SJCRH30 (cell line): ENCODE results near the gene KHDRBS2. TPM values are rescaled to one million over a fixed set of nuclear protein-coding genes. Genes with fewer than 3 reads are reported as not detected.
A peak's percentile ranks its signal among the peaks of the same experiment; 100 is the strongest.
"Not testable (repeated sequence)": the region's sequence is repeated elsewhere in the genome, so short reads cannot be mapped to it uniquely, and the experiment has no call there.

Experiments
- DNase-seq, 2 experiments: peaks; one replicate each; pipeline ENCODE4 v3.0.0-alpha.2; 2015 to 2020
- H3K27ac ChIP-seq: fragments of 250-450 bp; sonication (Bioruptor Pico); 2 replicates; pipeline ENCODE4 v1.5.1; 2020; ENCODE audit warnings: mild to moderate bottlenecking, moderate library complexity
- H3K27me3 ChIP-seq: fragments of 250-450 bp; sonication (Bioruptor Pico); 2 replicates; pipeline ENCODE4 v1.5.1; 2020; ENCODE audit warnings: mild to moderate bottlenecking, moderate library complexity
- H3K36me3 ChIP-seq: fragments of 250-450 bp; sonication (Bioruptor Pico); 2 replicates; pipeline ENCODE4 v1.5.1; 2020; ENCODE audit warnings: mild to moderate bottlenecking, moderate library complexity
- H3K4me1 ChIP-seq: fragments of 250-450 bp; sonication (Bioruptor Pico); 2 replicates; pipeline ENCODE4 v1.5.1; 2020; ENCODE audit warnings: mild to moderate bottlenecking, moderate library complexity
- H3K4me3 ChIP-seq: fragments of 250-450 bp; sonication (Bioruptor Pico); 2 replicates; pipeline ENCODE4 v1.5.1; 2020; ENCODE audit warnings: mild to moderate bottlenecking, moderate library complexity
- H3K9me3 ChIP-seq: fragments of 250-450 bp; sonication (Bioruptor Pico); replicated peaks from 2 replicates; pipeline ENCODE4 v1.5.1; 2020; ENCODE audit warnings: mild to moderate bottlenecking, moderate library complexity
- total RNA-seq: library from RNA; depleted of rRNA; stranded (reverse); fragments of >200 nt; shearing (Covaris generic); gene quantifications from 2 replicates; pipeline ENCODE4 v1.2.3, GENCODE V29; 2014

KHDRBS2 gene
- total RNA-seq, 1 experiment from 2014 or later: not detected

DNA sequence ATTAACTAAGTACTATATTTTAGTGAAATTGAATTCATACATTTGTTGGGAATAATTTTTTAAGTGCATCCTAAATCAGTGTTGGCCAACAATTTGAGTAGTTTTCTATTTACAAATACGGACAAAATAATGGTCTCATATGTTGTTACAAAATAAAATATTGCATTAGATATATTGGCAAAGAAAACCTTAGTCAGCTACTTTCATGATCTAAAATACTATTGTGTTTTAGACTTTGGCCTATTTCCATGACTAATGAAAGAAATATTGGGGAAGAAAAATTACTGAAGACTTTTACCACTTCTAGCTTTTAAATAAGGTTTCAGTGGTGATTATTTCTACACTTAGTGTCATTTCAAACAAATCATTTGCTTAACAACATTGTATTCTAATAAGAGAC, 498.0 kb downstream of the KHDRBS2 start:
- no peak overlapping the region for H3K27ac ChIP-seq
- no peaks in the 10 kb centered on the region for H3K9me3 ChIP-seq
- no peak for DNase-seq
- H3K27me3 ChIP-seq: no peaks in the 10 kb centered on the region
- no peaks in the 10 kb centered on the region for H3K4me1 ChIP-seq
- no peak overlapping the region for H3K4me3 ChIP-seq
- no peaks in the 10 kb centered on the region for H3K36me3 ChIP-seq

DNA sequence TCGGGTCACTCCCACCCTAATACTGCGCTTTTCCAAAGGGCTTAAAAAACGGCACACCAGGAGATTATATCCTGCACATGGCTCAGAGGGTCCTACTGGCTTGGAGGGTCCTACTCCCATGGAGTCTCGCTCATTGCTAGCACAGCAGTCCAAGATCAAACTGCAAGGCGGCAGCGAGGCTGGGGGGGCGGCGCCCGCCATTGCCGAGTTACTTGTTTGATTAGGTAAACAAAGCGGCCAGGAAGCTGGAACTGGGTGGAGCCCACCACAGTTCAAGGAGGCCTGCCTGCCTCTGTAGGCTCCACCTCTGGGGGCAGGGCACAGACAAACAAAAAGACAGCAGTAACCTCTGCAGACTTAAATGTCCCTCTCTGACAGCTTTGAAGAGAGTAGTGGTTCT, 516.6 kb downstream of the KHDRBS2 start:
- H3K9me3 ChIP-seq, H3K27ac ChIP-seq, H3K27me3 ChIP-seq, H3K4me1 ChIP-seq, H3K4me3 ChIP-seq, DNase-seq, H3K36me3 ChIP-seq: not testable (repeated sequence)

DNA sequence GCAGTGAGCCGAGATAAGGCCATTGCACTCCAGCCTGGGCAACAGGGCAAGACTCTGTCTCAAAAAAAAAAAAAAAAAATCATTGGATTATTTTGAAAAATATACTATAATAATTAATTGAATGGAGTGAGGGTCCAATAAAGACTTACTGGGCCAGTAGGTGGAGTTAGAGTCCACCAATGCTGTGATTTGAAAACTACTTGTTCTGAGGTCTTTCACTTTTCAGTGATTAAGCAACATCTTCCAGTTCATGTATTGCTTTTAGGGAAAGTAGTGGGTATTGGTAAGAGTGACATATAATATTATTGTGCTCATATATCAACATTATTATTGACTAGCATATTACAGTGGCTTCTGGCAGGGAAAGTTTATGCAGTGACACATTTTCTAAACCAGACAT, 530.3 kb downstream of the KHDRBS2 start:
- H3K4me3 ChIP-seq: no peak overlapping the region

DNA sequence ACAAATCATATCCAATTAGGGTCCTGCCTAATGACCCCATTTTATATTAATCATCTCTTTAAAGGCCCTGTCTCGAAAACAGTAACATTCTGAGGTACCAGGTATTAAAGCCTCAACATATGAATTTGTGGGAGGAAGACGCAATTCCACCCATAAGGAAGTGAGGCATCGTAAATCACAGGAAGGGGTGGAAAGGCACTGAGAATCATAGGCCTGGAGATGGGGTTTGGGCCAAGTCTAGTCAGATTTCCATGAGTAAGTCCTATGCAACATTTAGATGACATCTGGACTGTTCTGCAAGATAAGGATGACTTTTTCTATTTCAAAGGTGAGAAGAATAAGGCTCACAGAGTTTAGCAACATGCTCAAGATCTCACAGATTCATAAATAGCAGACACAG, 534.0 kb downstream of the KHDRBS2 start:
- DNase-seq: no peak
- no peaks in the 10 kb centered on the region for H3K9me3 ChIP-seq
- H3K27ac ChIP-seq: no peak overlapping the region
- H3K4me1 ChIP-seq: no peaks in the 10 kb centered on the region
- H3K27me3 ChIP-seq: no peaks in the 10 kb centered on the region
- H3K36me3 ChIP-seq: no peaks in the 10 kb centered on the region
- no peak overlapping the region for H3K4me3 ChIP-seq

More for the DNA sequence above, 530.3 kb downstream of the KHDRBS2 start:
- no peaks in the 10 kb centered on the region for H3K9me3 ChIP-seq
- no peak for DNase-seq
- H3K4me1 ChIP-seq: no peaks in the 10 kb centered on the region
- no peaks in the 10 kb centered on the region for H3K36me3 ChIP-seq
- no peaks in the 10 kb centered on the region for H3K27me3 ChIP-seq
- H3K27ac ChIP-seq: no peak overlapping the region

DNA sequence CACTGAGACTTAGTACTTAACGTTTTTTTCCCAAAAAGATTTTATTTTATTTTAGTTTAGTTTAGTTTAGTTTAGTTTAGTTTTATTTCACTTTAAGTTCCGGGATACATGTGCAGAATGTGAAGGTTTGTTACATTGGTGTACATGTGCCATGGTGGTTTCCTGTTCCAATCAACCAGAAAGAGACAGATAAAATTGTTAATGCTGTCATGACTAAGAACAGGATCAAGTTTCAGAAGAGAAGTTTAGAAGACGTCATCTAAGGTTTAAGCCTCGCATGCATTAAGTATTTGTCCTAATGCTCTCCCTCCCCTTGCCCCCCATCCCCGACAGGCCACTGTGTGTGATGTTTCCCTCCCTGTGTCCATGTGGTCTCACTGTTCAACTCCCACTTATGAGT, 540.0 kb downstream of the KHDRBS2 start:
- Histone ChIP-seq H3K4me3 (no peak overlapping the region), H3K27ac (no peak overlapping the region), H3K4me1 (no peaks in the 10 kb centered on the region), H3K27me3 (no peaks in the 10 kb centered on the region), H3K36me3 (no peaks in the 10 kb centered on the region), H3K9me3 (no peaks in the 10 kb centered on the region)
- DNase-seq: no peak

DNA sequence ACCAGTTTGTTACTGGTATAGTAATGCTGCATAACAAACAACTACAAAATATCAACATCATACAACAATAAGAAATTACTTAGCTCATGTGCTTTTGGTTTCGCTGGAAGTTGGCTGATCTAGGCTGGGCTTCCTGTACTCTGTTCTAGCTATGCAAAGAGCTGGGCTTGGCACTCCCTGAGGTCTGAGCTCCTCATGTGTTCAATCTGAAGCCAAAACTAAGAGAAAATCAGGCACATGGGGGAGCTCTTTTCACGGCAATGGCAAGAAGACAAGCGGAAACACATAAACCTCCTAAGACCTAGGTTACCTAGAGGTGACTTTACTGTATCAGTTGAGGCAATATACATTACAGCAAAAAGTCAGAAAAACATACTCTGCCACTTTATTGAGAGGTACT, 574.2 kb downstream of the KHDRBS2 start:
- no peaks in the 10 kb centered on the region for H3K27me3 ChIP-seq
- H3K27ac ChIP-seq: no peak overlapping the region
- no peak overlapping the region for H3K4me3 ChIP-seq
- peak; percentile 1 to 4 for DNase-seq
- H3K36me3 ChIP-seq: no peaks in the 10 kb centered on the region; the same call in 1 of the 2 replicates
- H3K4me1 ChIP-seq: no peaks in the 10 kb centered on the region
- no peaks in the 10 kb centered on the region for H3K9me3 ChIP-seq

DNA sequence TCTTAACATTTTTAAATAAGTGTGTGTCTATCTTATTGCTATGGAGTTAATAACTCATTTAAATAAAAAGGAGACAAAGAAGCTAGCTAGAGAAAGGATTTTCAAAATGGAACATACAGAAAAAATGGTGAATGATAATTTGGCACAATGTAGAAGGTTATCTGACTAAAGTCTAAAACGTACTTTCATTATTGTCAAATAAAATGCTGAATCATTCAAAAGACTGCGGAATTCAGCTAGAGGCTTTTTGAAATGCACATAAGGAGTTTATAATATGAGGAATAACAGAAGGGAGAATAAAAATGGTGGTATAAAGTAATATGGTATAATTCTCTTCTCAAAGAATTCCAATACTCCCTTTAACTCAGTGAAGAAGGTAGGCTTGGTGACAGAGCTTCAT, 597.9 kb downstream of the KHDRBS2 start:
- no peaks in the 10 kb centered on the region for H3K27me3 ChIP-seq
- no peak overlapping the region for H3K4me3 ChIP-seq
- DNase-seq: no peak
- H3K27ac ChIP-seq: no peak overlapping the region
- H3K9me3 ChIP-seq: no peaks in the 10 kb centered on the region
- no peaks in the 10 kb centered on the region for H3K36me3 ChIP-seq
- no peaks in the 10 kb centered on the region for H3K4me1 ChIP-seq

DNA sequence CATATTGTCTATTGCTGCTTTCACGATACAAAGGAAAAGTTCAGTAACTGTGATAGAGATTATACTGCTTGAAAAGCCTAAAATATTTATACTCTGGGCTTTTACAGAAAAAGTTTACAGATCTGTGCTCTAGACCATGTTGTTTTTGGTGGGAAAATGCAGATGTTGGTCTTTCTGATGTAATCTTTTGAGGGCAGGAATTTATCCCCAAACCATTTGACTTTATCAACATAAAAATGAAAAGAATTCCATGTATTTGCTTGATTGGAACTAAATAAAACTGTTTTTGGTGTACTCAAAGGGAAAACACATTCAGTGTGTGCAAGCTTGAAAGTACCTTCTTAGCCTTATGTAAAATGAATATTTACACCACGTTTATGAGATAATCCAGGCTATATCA, 603.5 kb downstream of the KHDRBS2 start:
- Histone ChIP-seq H3K36me3 (no peaks in the 10 kb centered on the region), H3K27ac (no peak overlapping the region), H3K4me1 (no peaks in the 10 kb centered on the region), H3K9me3 (no peaks in the 10 kb centered on the region), H3K27me3 (no peaks in the 10 kb centered on the region; the same call in 1 of the 2 replicates), H3K4me3 (no peak overlapping the region)
- no peak for DNase-seq

DNA sequence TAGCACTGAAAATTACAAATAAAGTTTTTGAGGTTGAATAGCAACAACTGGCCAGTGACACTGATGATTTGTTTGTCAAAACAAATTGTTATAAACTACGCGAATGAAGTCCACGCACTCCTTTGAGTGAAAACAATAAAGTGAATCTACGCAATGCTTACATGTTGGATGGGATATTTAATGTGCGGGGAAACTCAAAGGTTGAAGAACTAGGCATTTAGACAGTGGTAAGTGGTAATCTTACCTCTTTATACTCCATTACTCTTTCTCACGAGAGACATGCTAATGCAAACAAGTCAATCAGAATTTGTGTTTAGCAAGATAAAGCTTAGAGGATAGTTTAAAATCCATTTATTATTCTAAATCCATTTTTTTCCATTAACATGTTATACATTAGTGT, 606.4 kb downstream of the KHDRBS2 start:
- no peaks in the 10 kb centered on the region; the same call in none of the 2 replicates for H3K27me3 ChIP-seq
- no peak for DNase-seq
- H3K4me3 ChIP-seq: no peak overlapping the region
- no peaks in the 10 kb centered on the region for H3K4me1 ChIP-seq
- H3K9me3 ChIP-seq: no peaks in the 10 kb centered on the region
- no peak overlapping the region for H3K27ac ChIP-seq
- H3K36me3 ChIP-seq: no peaks in the 10 kb centered on the region

GRCh38 chr6:61675734-61676133, 610.3 kb downstream of the KHDRBS2 start:
- Histone ChIP-seq H3K4me1 (no peaks in the 10 kb centered on the region), H3K27me3 (no peaks in the 10 kb centered on the region; the same call in none of the 2 replicates), H3K36me3 (no peaks in the 10 kb centered on the region), H3K4me3 (no peak overlapping the region), H3K27ac (no peak overlapping the region), H3K9me3 (no peaks in the 10 kb centered on the region)
- no peak for DNase-seq

- Histone ChIP-seq H3K4me3 (no peak overlapping the region), H3K4me1 (no peaks in the 10 kb centered on the region), H3K36me3 (no peaks in the 10 kb centered on the region), H3K27me3 (no peaks in the 10 kb centered on the region), H3K9me3 (0 out of 2 replicates have a peak, but pooled peaks cover 2% of the 10 kb centered on the region), H3K27ac (no peak overlapping the region)
- DNase-seq: no peak
Measured at GRCh38 chr6:61649845-61650244, 636.2 kb downstream of the KHDRBS2 start.

GRCh38 chr6:61640463-61640862, 645.6 kb downstream of the KHDRBS2 start:
- Histone ChIP-seq H3K36me3 (no peaks in the 10 kb centered on the region), H3K4me3 (no peak overlapping the region), H3K9me3 (0 out of 2 replicates have a peak, but pooled peaks cover 3% of the 10 kb centered on the region), H3K27ac (no peak overlapping the region), H3K27me3 (no peaks in the 10 kb centered on the region), H3K4me1 (no peaks in the 10 kb centered on the region)
- no peak for DNase-seq
